Nucleus accumbens (tissue), 56 donors: Measurements from ENCODE around the gene BRAT1.
A peak's percentile ranks its signal among the peaks of the same experiment; 100 is the strongest.

Source experiments
- DNase-seq, 56 donors: peaks; one replicate each; lab custom pipeline; 2025; lab: John Stamatoyannopoulos, UW

Gene BRAT1

DNA sequence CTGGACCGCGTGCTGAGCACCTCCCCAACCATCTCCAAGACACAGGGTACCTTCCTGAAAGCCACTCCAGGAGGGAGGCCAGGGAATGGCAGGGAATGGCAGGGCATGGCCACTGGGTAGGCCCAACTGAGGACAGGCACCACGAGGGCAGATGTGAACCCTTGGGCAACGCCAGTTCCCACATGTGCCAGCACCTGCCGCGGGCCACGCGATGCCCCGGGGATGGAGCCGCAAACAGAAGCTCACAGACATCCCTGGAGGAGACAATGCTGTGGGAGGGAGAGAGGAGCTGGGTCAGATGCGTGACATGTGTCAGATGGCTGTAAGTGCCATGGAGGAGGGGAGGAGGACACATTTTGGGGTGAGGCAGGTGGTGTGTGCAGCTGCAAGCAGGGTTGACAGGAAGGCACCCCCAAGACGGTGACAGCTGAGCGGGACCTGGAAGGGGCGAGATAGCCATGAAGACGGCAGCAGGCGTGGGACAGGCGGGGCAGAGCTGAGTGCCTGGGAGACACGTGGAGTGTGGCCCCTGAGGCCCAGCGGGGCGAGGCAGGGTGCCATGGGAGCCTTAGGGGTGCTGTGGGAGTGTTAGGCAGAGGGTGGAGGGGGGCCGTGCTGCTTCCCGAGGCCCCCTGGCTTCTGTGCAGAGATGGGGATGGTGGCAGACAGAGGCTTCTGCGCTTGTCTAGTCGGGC lies 31.1 kb upstream of the BRAT1 start:
- DNase-seq: no peak

DNA sequence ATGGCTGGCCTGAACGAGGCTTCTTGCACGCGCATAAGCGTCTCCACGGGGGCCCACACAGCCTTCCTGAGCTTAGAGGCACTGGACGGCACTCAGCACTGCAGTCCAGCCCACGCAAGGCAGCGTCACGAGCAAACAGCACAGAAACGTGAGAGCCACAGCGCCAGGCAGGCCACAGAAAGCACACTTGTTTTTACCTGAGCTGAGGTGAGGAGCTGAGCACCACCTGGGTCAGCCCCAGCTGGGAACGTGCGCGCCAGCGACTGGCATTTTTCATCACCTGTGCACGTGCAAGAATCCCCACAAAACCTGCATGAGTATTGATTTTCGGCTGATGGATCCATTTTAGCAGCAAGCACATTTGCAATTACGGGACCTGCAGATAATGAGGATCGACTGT lies 30.1 kb upstream of the BRAT1 start:
- no peak for DNase-seq

DNA sequence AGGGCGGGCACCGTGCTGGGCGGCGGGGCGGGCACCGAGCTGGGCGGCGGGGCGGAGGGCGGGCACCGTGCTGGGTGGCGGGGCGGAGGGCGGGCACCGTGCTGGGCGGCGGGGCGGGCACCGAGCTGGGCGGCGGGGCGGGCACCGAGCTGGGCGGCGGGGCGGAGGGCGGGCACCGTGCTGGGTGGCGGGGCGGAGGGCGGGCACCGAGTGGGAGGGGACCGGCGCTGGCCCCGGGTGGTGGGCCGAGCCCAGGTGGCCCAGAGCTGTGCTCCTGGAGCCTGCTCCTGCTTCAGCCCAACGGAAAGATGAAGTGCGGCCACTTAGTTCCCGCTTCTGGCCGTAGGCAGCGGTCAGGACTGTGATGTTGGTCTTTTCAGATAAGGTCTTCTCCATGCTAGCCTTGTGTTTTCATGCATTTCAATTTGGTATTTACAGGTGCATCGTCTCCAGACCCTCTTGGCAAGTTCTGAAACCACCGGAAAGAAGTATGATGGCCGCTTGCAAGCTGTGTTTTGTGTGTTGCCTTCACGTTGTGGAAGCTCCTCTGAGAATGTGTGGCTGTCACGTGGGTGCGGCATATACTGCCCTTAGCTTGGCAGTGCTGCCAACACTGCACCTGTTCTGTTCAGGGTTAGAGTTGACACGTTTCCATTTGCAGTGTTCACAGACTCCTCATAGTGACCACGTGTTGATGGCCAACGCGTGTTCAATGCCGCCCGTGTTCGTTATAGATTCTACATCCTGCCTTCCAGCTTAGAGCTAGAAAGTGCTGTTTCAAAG lies 28.7 kb upstream of the BRAT1 start:
- DNase-seq: no peak

DNA sequence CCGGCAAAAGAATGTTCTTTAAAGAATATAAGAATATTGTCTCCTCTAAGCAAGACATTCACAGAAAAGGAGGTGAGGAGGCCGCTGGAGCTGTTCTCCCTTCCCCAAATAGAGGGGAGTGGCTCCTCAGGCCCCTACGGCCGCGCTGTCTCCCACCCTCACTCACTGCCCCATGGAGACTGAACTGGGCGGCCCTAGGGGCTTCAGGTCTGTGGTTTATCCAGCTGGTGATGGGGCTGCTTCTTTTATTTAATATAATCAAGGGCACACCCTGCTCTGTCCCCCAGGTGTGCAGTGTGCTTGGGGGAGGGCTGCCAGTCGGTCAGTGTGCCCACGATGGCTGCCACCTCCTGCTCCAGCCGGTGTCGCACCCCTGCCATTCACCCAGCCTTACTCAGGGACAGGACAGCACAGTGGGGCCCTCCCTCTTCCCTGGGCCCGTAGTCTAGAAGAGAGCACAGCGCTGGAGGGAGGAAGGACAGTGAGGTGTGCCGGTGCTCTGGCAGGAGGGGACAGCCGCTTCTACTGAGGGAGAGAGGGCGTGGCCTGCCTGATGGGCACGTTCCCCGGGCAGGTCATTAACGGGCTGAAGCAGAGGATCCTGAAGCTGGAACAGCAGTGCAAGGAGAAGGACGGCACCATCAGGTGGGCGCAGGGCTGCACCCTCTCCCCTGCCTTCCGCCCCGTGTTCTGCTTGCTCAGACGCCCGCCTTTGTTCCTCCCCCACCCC lies 26.8 kb upstream of the BRAT1 start:
- DNase-seq: no peak

DNA sequence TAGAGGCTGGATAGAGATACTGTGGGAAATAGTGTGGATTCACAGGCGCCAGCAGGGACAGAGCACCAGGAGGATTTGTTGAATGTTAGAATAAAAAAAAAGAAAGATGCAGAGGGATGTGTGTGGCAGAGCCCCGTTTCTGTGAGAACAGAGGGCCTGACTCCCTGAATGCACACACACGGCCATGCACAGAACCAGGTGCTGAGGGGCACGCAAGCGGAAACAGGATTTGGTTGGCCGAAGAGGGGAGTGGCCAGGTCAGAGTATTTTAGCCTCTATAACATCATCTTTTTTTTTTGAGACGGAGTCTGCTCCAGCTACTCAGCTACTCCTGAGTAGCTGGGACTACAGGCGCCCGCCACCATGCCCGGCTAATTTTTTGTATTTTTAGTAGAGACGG lies 25.3 kb upstream of the BRAT1 start:
- DNase-seq: no peak

DNA sequence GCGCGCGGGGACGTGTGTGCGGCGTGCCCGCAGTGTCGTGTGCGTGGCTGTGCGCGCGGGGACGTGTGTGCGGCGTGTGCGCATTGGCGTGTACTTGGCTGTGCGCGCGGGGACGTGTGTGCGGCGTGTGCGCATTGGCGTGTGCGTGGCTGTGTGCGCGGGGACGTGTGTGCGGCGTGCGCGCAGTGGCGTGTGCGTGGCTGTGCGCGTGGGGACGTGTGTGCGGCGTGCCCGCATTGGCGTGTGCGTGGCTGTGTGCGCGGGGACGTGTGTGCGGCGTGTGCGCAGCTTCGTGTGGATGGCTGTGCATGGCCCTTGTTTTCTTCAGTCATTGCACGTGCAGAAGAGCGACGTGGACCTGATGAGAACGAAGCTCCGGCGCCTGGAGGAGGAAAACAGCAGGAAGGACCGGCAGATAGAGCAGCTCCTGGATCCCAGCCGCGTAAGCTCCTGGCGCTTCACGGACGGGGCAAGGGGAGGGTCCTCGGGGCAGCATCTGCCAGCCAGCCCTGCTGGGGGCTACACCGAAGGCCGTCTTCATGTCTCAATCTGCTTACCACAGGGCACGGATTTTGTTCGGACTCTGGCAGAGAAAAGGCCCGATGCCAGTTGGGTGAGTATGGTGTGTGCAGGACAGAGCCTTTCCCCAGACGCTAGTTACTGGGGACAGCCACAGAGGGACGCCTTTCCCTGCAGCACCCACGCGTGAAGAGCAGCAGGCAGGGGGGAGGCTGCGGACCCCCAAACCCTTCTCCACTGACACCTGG lies 22.8 kb upstream of the BRAT1 start:
- no peak for DNase-seq

DNA sequence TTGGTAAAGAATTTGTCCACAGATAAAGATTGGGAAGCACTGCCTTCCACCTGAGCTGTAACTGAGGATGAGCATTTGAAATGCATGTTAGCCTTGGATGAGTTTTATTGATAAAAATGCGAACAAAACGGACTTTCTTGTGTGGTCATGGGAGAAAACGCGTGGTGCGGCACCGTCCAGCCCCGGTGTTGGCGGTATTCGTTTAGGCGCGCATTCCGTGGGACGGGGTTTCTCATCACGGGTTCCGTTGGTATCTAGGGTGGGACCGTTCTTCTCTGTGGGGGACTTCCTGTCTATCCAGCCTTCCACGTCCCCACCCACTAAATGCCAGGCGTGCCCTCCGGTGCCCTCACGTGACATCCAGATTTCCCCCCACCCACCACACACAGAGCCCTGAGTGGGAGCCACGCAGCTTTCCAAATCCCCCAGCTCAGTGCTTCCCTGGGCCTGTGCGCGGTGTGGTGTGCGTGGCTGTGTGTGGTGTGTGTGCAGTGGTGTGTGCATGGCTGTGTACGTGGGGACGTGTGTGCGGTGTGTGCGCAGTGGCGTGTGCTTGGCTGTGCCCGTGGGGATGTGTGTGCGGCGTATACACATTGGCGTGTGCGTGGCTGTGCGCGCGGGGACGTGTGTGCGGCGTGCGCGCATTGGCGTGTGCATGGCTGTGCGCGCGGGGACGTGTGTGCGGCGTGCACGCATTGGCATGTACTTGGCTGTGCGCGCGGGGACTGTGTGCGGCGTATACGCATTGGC lies 21.6 kb upstream of the BRAT1 start:
- DNase-seq: no peak

DNA sequence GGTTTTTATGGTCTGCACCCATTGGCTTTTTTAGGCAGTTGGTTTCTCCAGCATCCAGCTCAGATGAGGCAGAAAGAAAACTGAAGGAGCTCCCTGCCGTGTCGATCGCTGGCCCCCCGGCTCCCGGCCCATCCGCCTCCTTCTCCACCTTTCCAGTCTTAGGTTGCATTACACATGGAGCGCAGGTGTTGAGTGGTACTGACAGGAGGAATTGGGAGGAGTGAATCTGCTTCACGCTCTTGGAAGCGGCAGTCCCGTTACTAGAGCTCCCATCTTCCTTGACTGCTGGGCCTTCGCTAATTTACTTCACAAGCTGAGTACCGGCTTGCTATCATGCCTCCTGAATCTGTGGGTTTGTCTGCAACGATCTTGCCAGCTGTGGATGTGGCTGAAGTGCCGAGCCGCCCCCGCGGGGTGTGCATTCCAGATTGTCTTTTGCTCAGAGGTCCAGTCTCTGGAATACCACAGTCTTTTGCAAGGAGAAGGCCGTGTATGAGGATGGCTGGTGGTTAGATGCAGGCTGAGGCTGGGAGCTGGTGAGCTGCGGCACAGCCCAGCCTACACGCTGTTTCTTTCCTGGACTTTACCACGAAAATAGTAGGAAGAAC lies 20.5 kb upstream of the BRAT1 start:
- DNase-seq: no peak

DNA sequence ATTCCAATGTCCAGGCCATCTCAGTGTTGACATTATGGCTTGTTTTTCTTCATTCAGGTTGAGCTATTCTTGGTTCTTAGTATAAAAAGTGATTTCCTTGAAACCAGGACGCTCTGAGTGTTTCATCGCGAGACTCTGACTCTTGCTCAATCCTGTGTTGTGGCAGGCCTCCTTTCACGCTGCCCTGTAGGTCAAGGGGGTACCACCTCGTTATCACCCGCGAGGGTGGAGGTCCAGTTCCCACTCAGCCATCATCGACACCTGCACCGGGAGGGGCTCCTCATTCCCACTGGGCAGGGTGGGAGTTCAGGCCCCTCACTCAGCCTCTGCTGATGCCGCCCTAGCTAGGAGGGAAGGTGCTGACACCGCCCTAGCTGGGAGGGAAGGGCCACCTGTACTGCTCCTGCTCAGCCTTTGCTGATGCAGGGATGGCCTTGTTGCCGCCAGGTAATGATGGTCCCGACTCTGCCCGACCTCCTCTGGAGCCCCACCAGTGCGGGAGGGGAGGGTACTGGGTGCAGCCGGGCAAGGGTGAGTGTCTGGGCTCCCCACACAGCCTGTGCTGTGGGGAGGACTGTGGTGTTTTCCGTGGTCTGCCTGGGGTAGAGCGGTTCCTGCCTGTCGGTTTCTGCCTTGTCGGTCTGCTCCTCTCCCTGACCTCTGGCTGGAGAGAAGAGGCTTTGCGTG lies 19.9 kb upstream of the BRAT1 start:
- no peak for DNase-seq

DNA sequence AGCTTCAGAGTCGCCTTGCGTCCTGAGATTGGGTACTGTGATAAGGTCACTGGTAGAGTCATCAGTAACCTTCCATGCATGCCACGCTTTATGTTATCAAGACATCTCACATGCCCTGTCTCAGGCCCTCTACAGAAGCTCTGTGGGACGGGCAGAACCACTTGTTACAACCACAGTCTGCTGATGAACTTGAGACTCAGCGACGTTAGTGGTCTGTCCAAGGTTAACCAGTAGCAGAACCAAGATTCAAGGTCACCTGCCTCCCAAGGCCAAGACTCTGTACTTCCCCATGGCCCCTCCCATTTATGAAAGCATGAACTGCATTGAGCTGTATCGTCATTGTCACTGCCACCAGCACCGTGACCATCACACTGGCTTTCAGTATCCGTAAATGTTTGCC lies 18.4 kb upstream of the BRAT1 start:
- no peak for DNase-seq

DNA sequence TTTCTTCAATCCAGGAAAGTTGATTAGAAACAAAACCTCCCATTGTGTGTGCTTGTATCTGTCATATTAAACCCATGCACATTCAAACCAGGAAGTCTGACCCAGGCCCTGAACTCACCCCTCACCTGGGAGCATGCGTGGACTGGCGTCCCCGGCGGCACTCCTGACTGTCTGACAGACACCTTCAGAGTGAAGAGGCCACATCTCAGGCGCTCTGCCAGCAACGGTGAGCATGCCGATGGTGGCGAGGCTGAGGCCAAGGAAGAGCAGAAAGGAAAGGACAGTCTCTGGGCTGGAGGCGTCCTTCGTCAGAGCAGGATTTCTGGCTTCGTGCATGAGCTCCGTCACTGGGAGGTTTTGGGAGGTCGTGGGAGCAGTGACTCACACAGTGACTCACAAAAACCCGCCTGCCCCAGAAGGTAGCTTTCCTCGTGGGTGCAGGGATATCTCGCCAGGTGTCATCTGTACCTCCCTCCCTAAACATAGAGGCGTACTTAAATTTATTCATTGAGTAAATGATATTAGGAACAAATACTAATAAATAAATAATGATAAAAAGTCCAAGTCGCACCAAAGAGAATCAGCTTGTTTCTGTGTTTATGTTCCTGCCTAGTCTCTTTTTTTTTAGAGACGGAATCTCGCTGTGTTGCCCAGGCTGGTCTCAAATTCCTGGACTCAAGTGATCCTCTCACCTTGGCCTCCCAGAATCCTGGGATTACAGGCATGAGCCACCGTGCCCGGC lies 16.9 kb upstream of the BRAT1 start:
- peak in 32 of 56 donors; percentile 8 to 82 (median 41) for DNase-seq

DNA sequence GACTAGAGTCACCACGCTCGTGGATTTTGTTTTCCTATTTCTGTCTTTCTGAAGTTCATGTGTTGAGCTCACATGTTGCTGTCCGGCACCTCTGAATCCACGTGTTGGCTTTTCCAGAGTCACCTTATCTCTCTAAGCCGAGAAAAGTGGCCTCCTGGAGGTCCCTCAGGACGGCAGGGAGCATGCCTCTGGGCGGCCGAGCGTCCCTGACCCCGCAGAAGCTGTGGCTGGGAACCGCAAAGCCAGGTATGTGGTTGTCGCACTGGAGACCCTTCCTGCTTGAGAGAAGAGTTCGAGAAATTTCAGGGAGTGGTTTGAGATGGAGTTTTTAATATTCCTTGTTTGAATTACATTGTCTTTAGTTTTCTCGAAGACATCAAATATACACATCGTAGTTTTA lies 16.1 kb upstream of the BRAT1 start:
- no peak for DNase-seq

DNA sequence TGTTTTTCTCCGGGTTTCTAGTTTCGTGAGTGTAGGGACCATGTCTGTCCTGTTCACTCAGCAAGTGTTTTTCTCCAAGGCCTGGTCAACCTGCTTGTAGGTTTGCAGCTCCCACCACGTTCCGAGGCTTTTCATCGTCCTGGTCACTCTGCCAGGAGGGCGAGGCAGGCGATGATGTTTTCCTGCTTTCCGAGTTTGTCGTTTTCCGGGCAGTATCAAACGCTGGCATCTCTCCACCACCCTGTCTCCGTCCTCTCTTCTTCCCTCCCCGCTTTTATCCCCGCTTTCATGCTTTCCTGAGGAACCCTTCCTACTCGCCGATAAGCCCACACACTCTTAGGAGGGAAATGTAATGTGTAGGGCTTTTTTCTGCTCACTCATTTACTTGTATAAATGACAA lies 14.7 kb upstream of the BRAT1 start:
- DNase-seq: no peak

DNA sequence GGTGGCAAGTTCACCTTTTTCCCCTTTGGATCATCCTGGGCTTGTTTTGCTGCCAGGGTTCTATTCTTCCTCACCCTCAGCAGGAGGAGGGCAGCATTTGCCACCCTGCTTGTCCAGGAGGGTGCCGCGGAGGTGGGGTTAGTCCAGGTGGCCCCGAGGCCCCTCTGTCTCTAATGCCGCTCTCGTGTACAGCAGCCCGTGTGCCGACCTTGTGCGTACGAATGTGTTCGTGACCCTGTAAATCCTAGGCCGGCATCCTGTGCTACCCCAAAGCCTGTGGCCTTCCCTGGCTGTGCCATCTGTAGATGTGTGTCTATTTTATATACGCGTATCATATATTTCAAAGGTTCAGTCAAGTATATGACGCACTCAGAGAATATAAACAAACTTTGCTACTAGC lies 14.1 kb upstream of the BRAT1 start:
- DNase-seq: no peak

DNA sequence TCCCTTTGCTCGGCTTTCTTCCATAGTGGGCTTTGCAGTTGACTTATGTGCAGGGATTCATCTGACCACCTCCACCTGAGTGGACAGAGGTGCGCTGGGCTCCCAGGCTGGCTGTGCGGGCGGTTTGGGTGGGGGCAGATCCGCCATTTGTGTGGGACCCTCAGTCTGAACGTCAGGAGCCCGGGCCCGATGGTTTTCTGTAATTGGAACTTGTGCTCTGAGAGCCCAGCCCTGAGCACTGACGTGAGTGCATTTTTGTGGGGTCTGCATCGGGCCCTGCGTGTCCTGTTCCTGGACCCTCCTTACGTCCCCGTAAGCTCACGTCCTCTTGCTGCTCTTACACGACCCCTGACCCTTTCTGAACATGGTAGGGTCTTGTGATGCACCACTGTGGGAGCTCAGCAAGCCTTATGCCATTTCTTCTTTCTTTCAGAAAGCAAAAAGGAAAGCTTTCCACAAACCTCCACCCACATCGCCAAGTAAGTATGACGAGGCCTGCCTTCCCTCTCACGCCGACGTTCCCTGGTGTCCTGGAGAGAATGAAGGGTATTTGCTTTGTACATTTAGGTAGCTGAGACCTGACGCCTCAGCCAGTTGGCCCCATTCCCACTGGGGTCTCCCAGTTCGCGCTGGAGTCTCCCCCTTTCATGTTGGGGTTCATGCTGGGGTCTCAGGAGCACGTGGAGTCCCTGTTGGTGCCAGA lies 13.3 kb upstream of the BRAT1 start:
- peak in 3 of 56 donors; percentile 6 to 21 (median 12) for DNase-seq

DNA sequence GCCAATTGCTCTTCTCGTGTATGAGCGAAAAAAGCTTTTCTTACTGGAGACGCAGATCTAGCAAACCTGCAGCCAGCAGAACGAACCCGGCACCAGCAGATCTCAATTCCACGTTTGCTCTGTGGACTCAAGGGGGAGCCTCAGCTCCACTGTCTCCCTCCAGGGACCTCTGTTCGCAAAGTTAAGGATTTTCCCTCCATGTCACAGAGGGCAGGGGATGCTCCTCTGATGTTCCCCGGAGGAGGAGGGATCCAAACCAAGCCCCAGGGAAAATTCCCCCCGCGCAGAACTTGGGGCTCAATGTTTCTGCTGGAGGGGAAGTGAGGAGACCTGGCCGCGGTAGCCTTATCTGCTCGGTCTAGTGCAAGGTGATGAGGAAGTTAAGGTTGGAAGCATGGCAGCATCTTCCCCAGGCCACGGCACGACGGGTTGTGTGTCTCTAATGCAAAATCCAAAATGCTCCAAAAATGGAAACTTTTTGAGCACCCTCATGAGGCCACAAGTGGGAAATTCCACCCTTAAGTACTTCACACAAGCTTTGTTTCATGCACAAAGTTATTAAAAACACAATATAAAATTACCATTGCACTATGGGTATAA lies 12.5 kb upstream of the BRAT1 start:
- DNase-seq: peak in 44 of 56 donors; percentile 10 to 77 (median 34)
